Left ventricle myocardium inferior (tissue), 1 donor: ENCODE measurements around the gene NUP210. TPM values are rescaled to one million over a fixed set of nuclear protein-coding genes. Genes with fewer than 3 reads are reported as not detected.

Experiments
- DNase-seq: peaks from one replicate; pipeline ENCODE4 v3.0.0-alpha.2; 2020
- H3K27ac ChIP-seq: fragments of 200-600 bp; replicated peaks from 2 replicates; pipeline ENCODE4 v1.8.0; 2021
- H3K27me3 ChIP-seq: fragments of 200-600 bp; 2 replicates; pipeline ENCODE4 v1.8.0; 2021; ENCODE audit warnings: low read depth
- H3K36me3 ChIP-seq: fragments of 200-600 bp; 2 replicates; pipeline ENCODE4 v1.8.0; 2021
- H3K4me1 ChIP-seq: fragments of 200-600 bp; 2 replicates; pipeline ENCODE4 v1.8.0; 2021
- H3K4me3 ChIP-seq: fragments of 200-600 bp; 2 replicates; pipeline ENCODE4 v1.8.0; 2021; ENCODE audit warnings: mild to moderate bottlenecking, moderate library complexity
- H3K9me3 ChIP-seq: fragments of 200-600 bp; replicated peaks from 2 replicates; pipeline ENCODE4 v1.8.0; 2021
- intact Hi-C: fragments of 100-400 bp; cut with micrococcal nuclease; formaldehyde crosslinking; loops from one replicate; pipeline ENCODE4 v1.11.0; 2022
- total RNA-seq: library from RNA; stranded (reverse); fragmentation: NEBNext Ultra II Directional; extraction: Animal tissue kit (Norgen Biotek cat#: 25700); gene quantifications from one replicate; pipeline ENCODE4 v1.2.1, GENCODE V29; 2021
- TF ChIP-seq, protein P1 (sequence below): fragments of 200-600 bp; IDR thresholded peaks from 2 replicates; pipeline ENCODE4 v1.8.0; 2021; ENCODE audit warnings: antibody characterized with exemption, mild to moderate bottlenecking, borderline replicate concordance
- donor health status: DM: no; HTN: yes; CAD: no; lungs with severe emphysema.

Gene NUP210
- total RNA-seq, 1 donor from 2014 or later, result 2.8 TPM

DNA sequence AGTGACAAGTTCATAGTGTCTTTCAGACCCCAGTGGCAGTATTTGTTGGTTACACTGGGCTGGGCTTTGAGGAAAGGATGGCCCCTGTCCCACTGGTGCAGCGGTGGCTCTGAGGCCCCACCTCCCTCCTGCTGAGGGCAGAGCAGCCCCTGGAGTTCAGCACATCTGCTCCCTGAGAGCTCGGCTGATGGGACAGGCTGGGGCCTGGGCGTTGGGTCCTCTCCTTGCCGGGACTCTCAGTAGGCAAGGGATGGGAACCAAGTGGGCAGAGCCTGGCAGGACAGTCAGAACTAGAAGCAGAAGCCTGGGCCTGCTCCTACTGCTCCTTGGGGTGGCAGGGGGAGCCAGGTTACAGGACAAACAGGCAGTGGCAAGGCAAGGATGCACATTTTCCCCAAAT lies 114.5 kb downstream of the NUP210 start:
- intact Hi-C loops, result no loop called here
- H3K27ac ChIP-seq, result no peak overlapping the region
- no peak for DNase-seq
- TF ChIP-seq, protein P1, sequence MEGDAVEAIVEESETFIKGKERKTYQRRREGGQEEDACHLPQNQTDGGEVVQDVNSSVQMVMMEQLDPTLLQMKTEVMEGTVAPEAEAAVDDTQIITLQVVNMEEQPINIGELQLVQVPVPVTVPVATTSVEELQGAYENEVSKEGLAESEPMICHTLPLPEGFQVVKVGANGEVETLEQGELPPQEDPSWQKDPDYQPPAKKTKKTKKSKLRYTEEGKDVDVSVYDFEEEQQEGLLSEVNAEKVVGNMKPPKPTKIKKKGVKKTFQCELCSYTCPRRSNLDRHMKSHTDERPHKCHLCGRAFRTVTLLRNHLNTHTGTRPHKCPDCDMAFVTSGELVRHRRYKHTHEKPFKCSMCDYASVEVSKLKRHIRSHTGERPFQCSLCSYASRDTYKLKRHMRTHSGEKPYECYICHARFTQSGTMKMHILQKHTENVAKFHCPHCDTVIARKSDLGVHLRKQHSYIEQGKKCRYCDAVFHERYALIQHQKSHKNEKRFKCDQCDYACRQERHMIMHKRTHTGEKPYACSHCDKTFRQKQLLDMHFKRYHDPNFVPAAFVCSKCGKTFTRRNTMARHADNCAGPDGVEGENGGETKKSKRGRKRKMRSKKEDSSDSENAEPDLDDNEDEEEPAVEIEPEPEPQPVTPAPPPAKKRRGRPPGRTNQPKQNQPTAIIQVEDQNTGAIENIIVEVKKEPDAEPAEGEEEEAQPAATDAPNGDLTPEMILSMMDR, result no peak
- no peaks in the 10 kb centered on the region for H3K9me3 ChIP-seq
- peaks cover 8% of the 10 kb centered on the region for H3K4me1 ChIP-seq
- H3K4me3 ChIP-seq, result no peak overlapping the region
- no peaks in the 10 kb centered on the region for H3K36me3 ChIP-seq
- H3K27me3 ChIP-seq, result peaks cover 8% of the 10 kb centered on the region

DNA sequence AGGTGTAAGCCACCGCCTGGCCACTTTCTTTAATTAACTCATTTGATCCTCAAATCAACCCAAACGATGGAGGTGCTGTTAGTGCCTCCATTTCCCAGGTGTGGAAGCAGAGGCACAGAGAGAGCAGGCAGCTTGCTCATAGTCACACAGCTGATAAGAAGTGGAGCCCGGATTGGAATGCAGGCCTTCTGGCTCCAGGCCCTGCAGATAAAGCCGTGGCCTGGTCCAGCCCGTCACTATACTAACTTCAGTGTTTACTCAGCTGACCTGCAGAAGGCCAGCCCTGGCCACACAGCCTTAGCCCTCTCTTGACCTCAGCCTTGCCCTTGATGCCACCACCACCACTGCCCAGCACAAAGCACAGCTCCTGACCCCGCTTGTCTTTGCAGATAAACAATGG lies 116.7 kb downstream of the NUP210 start:
- intact Hi-C loops, result no loop called here
- Histone ChIP-seq H3K4me1 (peaks cover 8% of the 10 kb centered on the region), H3K27ac (no peak overlapping the region), H3K4me3 (no peak overlapping the region), H3K36me3 (no peaks in the 10 kb centered on the region), H3K9me3 (no peaks in the 10 kb centered on the region), H3K27me3 (peaks cover 19% of the 10 kb centered on the region)
- no peak for DNase-seq
- TF ChIP-seq, protein P1, result no peak

DNA sequence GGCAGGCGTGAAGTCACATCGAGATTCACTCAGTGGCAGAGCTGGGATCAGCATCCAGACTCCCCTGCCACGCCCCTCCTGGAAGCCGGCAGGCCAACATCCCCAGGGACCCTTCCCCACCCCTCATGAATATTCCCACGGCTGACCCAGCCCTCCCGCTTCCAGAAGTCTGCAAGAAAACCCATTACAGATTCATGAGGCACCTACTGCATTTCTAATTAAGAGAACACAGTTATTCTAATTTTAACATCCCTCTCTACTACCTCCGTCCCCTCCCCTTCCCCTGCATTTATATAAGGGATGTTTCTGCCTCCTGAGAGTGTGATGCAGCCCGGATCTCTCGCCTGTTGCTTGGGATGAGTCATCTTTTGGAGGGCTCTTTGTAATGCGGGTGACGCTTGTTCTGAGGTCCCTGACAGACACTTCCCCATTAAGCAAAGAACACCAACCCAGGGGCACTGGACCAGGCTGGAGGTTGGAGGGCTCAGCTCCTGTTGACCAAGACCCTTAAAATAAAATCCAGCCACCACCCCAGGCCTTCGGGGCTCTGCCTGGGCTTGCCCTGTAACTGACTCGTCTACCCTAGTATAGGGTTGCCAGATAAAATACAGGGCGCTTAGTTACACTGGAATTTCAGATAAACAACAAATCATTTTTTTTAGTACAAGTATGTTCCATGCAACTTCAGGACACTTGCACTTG lies 118.7 kb downstream of the NUP210 start:
- H3K27ac ChIP-seq, result no peak overlapping the region
- intact Hi-C loops, result no loop called here
- H3K4me3 ChIP-seq, result no peak overlapping the region
- H3K27me3 ChIP-seq, result peaks cover 31% of the 10 kb centered on the region
- H3K9me3 ChIP-seq, result no peaks in the 10 kb centered on the region
- no peaks in the 10 kb centered on the region for H3K36me3 ChIP-seq
- H3K4me1 ChIP-seq, result peaks cover 8% of the 10 kb centered on the region
- TF ChIP-seq, protein P1, result no peak
- no peak for DNase-seq

DNA sequence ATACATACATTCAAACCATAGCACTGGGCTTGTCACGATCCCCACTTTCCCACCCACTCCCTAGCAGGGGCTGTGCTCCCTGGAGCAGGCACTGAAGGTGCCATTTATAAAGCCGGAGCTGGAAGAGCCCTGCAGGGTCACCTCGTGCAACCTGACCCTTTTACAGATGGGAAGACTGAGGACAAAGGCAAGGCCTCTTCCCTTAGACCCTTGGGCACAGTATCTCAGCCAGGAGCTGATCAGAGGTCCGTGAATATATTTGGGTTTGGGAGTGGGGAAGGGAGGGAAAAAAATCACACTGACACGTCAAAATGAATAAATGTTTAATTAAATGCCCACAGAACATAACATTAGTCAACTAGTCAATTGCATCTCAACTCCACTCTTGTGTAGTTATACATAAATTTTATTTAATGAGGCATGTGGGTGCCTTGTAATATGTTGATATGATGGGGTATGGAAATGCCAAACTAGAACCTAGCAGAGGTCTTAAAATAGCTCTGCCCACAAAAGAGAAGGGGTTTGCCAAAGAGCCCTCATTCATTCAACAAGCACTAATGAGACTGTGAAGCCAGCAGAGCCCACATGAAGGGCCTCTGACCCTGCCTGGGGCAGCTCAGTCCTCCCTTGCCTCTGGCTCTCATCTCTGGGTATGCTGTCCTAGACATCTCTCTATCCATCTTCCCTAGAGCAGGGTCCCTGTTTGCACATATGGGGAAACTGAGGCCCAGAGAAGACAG lies 119.4 kb downstream of the NUP210 start:
- intact Hi-C loops, result no loop called here
- H3K27ac ChIP-seq, result no peak overlapping the region
- DNase-seq, result no peak
- peaks cover 8% of the 10 kb centered on the region for H3K4me1 ChIP-seq
- peaks cover 38% of the 10 kb centered on the region for H3K27me3 ChIP-seq
- H3K4me3 ChIP-seq, result no peak overlapping the region
- no peaks in the 10 kb centered on the region for H3K36me3 ChIP-seq
- no peaks in the 10 kb centered on the region for H3K9me3 ChIP-seq
- TF ChIP-seq, protein P1, result no peak

DNA sequence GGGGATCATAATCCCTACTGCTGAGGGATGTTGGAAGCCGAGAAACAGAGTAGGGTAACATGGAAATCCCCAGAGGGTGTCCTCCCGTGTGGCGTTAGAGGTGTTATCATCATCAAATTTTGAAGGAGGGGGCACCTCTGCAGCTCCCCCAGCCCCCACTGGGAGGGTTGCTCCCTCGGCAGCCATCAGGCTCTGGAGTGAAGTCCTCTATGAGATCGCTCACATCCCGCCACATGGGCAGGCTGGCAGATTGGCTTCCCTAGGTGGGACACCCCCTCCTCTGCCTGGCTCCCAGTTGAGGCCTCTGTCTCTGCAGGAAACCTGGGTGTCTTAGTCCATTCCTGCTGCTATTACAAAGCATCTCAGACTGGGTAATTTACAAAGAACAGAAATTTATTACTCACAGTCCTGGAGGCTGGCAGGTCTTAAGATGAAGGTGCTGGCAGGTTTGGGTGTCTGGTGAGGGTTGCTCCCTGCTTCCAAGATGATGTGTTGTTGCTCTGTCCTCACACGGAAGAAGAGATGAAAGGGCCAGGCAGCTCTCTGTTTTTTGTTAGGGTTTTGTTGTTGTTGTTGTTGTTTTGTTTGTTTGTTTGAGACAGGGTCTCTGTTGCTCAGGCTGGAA lies 120.5 kb downstream of the NUP210 start:
- Histone ChIP-seq H3K27ac (no peak overlapping the region), H3K9me3 (no peaks in the 10 kb centered on the region), H3K4me1 (peaks cover 8% of the 10 kb centered on the region), H3K36me3 (no peaks in the 10 kb centered on the region), H3K27me3 (peaks cover 49% of the 10 kb centered on the region), H3K4me3 (no peak overlapping the region)
- TF ChIP-seq, protein P1, result no peak
- no peak for DNase-seq
- intact Hi-C loops, result no loop called here
